ENCODE data around the gene MRFAP1.

GRCh38 chr4:6644792-6645530 is 4.5 kb downstream of the MRFAP1 start:
- TF ChIP-seq, protein P1, sequence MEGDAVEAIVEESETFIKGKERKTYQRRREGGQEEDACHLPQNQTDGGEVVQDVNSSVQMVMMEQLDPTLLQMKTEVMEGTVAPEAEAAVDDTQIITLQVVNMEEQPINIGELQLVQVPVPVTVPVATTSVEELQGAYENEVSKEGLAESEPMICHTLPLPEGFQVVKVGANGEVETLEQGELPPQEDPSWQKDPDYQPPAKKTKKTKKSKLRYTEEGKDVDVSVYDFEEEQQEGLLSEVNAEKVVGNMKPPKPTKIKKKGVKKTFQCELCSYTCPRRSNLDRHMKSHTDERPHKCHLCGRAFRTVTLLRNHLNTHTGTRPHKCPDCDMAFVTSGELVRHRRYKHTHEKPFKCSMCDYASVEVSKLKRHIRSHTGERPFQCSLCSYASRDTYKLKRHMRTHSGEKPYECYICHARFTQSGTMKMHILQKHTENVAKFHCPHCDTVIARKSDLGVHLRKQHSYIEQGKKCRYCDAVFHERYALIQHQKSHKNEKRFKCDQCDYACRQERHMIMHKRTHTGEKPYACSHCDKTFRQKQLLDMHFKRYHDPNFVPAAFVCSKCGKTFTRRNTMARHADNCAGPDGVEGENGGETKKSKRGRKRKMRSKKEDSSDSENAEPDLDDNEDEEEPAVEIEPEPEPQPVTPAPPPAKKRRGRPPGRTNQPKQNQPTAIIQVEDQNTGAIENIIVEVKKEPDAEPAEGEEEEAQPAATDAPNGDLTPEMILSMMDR (IDR thresholded peaks at IDR 0.05; ENCODE audit: low read depth, low read length) = no peak
- no peak for TF ChIP-seq EZH2phosphoT487 (IDR thresholded peaks at IDR 0.05; ENCODE audit: low read depth)
